ENCODE measurements around the gene PTAR1. TPM values are rescaled to one million over a fixed set of nuclear protein-coding genes. Genes with fewer than 3 reads are reported as not detected.

Gene PTAR1, protein sequence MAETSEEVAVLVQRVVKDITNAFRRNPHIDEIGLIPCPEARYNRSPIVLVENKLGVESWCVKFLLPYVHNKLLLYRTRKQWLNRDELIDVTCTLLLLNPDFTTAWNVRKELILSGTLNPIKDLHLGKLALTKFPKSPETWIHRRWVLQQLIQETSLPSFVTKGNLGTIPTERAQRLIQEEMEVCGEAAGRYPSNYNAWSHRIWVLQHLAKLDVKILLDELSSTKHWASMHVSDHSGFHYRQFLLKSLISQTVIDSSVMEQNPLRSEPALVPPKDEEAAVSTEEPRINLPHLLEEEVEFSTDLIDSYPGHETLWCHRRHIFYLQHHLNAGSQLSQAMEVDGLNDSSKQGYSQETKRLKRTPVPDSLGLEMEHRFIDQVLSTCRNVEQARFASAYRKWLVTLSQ
- 10.2 to 19.1 TPM (median 14.9 TPM) in 5 replicates for total RNA-seq (2022; extraction: Qiagen RNA extraction)

DNA sequence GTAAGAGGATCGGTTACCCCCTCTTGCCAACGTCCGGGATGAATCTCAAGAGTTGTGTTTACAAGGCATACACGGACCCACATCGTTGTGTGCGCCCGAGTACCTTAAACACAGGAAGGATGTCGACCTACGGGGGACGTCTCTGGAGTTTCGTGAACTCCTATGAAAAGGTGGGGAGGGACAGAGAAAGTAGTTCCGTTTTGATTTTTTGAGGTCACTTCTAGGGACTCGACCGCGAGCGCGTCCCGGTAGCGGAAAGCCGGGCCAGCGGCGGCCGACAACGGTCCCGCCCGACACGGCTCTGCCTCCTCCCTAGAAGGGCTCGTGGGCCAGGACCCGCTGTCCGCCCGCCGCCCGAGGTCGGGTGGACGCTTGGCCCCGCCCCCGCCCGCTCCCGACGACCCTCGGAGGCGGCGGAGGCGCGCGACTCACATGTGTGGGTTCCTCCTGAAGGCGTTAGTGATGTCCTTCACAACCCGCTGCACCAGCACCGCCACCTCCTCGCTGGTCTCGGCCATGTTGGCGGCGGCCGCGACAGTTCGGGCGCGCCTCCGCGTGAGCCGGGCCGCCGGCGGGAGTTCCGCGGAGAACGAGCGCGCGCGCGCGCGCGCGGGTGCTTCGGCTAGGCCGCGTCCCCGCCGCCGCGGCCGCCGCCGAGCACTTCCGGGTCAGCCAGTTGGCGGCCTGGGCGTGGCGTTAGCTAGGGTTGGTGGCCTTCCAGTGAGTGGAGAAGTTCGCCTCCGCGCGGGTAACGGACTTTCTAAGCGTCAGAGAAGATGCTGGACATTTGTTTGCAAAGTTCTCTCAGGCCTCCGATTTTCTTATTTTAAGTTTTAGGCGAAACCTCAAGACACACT, at the start of gene PTAR1:
PTAR1 (minus strand) TSS at position 591 of the 857 bp plus-strand sequence; CDS start at position 518, 73 bp downstream.

GRCh38 chr9:69671879-69672595, 87.8 kb downstream of the PTAR1 start, which contains the start of gene APBA1:
APBA1 (minus strand) TSS chr9:69672371.

Other genes starting within 250 kb of the PTAR1 start
- gene APBA1, start 87.6 kb downstream of the PTAR1 start, total RNA-seq (2022; extraction: Qiagen RNA extraction) = 0.09 to 0.56 TPM (median 0.12 TPM) in 5 replicates
- 0.14 TPM in 1 of 5 replicates, not detected in the others for gene CFAP95, start 60.8 kb upstream of the PTAR1 start, total RNA-seq (2022; extraction: Qiagen RNA extraction)

Measured in A549 treated with Hydrocortisone at 1 μM for 4 hours (cell line).